ENCODE data around the gene RPL18A.

DNA sequence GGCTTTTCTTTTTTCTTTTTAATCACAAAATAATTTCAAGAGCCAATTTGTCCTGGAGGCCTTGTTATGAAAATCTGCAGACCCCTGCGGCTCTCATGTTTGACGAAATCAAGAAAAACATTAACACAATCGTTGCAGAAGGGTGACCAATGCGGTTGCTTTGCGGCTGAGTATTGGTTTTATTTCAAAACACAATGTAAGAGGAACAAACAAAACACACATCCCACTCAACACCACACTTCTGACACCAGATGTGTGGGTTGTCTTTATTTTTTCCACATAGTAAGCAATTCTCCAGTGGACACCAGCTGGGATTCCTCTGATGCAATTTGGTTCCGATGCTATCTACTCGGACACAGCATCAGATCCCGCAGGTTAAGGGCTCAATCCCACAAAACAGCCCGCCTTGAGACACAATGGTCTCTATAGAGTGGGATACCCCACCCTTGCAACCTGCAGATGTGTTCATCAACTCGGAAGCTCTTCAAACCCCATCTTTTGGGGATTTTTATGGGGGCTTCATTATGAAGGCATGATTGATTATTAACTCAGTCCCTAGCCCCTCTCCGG lies 51.2 kb downstream of the RPL18A start:
- TF ChIP-seq POLR2A (IDR thresholded peaks at IDR 0.05): no peak
- TF ChIP-seq, protein P1, sequence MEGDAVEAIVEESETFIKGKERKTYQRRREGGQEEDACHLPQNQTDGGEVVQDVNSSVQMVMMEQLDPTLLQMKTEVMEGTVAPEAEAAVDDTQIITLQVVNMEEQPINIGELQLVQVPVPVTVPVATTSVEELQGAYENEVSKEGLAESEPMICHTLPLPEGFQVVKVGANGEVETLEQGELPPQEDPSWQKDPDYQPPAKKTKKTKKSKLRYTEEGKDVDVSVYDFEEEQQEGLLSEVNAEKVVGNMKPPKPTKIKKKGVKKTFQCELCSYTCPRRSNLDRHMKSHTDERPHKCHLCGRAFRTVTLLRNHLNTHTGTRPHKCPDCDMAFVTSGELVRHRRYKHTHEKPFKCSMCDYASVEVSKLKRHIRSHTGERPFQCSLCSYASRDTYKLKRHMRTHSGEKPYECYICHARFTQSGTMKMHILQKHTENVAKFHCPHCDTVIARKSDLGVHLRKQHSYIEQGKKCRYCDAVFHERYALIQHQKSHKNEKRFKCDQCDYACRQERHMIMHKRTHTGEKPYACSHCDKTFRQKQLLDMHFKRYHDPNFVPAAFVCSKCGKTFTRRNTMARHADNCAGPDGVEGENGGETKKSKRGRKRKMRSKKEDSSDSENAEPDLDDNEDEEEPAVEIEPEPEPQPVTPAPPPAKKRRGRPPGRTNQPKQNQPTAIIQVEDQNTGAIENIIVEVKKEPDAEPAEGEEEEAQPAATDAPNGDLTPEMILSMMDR (IDR thresholded peaks at IDR 0.05): no peak
